Stimulated activated naive CD8-positive, alpha-beta T cell treated with anti-CD3 and anti-CD28 coated beads, Interleukin-15, Interleukin-2, amounts not matched to agents 100 U/mL and 50 U/mL, for 24 hours (primary cell): Measurements from ENCODE around the gene TMF1.
A peak's percentile ranks its signal among the peaks of the same experiment; 100 is the strongest.

Source experiments
- ATAC-seq: fragments of 150-1000 bp; cut with Tn5 transposase; one replicate; pipeline ENCODE4 v1.10.0; 2021
- DNase-seq: peaks from one replicate; pipeline ENCODE4 v3.0.0; 2021

Gene TMF1

DNA sequence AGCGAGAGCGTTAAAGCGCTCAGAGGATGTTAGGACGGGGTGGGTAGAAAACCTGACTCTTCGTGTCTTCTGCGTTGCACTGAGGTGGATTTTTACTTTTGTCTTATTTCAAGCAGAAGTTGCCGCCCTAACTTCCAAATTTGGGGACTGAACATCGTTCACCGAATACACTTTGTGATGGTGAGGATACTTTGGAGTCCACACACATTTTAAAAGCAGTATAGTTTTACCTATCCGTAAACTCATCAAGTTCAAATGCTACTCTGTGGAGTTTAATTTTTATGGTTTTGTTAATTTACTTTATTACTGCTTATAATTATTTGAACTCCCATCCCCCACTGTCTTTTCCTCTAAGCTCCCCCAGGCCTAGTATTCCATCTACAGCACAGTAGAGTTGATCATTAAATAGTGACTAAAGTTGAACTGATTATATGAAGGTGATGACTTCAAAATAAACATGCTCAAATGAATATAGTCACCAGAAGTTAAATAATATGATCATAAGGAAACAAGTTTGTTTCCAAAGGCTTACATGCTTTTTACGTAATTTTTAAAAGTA, 38.0 kb downstream of the TMF1 start:
- ATAC-seq (no peak), DNase-seq (no peak)

DNA sequence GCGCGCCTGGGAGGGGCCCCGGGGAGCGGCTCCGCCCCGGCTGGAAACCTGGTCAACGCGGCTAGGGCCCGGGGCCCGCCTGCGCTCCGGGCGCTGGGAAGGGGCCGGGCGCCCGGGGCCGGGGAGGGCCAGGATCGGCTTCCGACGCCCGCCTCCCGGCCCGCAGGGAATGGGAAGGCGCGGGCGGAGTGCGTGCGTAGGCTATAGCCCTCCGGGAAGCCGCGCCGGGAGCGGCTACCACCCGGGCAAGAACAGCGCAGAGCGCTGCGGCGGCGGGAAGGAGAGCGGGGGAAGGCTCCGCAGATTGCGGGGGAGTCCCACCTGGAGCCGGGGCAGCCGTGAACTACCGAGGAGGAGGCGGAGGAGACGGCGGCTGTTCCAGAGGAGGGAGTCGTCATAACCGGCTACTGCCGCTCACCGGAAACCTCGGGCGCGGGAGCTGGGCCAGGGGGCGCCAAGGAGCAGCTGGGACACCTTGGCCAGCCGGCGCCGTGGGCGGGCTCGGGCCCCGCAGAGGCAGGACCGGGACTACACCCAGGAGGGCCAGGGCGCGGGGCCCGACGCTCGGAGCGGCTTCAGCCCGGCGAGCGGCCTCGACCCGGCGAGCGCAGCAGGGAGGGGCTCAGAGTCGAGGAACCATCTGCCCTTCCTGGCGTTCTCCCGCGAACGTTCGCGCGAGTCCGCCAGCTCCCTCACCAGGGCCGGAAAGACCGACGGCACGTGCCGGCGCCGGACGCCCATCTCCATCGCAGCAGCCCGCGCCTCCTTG, 38.7 kb downstream of the TMF1 start, which contains the start of gene EOGT:
TSS of gene EOGT (minus strand) at position 432 of the 769 bp plus-strand sequence. CDS start 3,838 bp downstream, outside the sequence.
- peak; percentile 89 for DNase-seq
- peak; percentile 92 for ATAC-seq

DNA sequence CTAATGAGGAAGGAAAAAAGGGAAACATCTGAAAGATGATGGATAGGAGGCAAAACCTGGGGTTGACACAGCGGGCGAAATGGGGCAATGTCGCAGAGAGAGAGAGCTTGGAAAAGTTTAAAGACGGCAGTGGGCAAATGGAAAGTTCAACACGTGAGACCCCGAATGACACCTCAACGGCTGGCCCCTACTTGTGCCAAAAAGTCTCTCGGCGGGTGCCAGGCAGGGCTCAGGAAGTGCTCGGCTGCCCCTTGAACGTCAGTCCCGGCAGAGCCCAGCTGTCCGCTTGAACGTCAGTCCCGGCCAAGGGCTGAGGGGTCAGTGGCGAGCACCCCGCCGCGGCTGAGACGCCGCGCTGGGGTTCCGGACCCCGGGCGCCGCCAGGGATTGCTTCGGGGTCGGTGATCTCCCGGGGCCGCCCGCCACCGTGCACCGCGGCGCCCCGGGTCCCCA, 39.3 kb downstream of the TMF1 start:
- DNase-seq (peak; percentile 54), ATAC-seq (no peak)

DNA sequence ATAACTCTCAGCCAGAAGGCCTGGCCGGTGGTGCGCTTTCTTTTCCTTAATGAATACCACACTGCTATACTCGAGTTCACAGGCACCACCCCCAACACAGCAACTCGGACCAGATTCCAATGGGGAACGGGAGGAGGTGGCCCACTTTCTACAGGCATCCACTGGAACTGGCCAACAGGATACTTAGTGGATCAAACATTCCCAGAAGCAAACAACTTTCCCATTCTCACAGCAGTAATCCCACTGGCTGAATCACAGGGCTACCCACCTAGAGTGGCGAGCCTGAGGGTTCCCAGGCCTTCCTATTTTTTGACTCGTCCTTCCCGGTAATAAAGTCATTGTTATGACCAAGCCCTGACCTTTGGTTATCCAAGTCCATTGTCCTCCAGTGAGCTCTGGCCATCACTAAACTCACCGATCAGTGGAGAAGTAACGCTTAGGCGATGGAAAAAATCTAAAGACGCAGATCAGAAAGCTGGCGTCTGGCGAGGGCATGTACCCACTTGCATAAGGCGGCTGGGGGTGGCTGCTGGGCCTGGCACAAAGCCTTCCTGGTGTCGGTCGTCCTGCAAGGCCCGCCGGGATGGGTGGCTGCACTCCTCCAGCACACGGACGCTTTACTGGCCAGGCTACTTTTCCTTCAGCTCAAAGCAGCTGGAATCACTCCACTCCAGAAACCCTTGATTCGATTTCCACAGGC, 39.9 kb downstream of the TMF1 start:
- DNase-seq (no peak), ATAC-seq (no peak)

DNA sequence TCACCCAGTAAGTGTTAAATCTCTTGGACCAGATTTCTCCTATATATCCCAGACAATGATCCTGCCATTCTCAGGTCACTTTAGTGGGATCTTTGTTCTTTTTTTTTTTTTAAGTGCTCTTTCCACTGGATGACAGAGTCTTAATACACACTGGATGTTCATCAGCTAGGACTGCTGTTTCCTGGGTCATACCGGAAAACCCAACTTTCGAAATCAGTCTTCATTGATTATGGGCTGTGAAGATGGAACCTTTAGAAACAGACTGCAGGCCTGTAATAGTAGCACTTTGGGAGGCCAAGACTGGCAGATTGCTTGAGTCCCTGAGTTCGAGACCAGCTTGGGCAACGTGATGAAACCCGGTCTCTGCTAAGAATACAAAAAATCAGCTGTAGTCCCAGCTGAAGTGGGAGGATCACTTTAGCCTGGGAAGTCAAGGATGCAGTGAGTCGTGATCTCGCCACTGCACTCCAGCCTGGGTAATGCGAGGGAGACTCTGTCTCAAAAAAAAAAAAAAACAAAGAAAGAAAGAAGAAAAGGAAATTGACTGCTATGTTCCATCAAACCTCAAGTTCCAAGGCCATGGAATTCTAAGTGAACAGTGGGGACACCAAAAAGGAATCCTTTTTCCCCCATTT, 40.9 kb downstream of the TMF1 start:
- DNase-seq: no peak
- no peak for ATAC-seq

DNA sequence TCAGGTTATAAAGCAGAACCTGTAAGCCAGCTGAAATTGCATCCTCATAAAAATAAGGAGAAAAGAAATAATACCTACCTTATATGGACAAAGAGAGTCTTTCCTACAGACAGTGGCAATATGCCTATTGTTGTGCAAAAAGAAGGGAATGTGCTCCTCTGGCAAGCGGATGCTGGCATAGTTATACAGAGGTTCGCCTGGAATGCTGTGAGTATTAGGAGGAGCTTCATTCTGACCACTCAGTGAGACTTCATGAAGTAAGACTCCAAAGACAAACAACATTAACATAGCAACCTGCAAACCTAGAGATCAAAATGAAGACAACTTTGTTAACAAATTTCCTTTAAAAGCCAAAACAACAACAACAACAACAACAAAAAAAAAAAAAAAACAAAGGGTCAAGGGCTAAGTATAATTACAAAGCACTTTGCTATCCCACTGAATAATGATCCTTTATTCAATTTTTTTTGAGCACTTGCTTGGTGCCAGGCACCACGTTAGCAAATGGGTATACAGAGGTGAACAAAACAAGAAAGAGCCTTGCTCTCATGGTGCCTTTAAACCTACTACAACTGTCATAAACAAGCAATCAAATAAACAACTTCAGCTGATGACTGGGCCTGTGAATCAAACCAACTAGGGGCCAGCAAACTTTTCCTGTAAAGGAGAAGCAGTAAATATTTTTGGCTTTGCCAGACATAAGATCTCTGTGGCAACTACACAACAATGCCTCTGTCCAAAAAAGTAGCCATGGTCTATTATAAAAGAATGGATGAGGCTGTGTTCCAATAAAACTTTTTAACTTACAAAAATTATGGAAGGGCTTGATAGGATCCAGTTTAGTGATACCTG, 42.3 kb downstream of the TMF1 start:
- no peak for ATAC-seq
- DNase-seq: no peak

DNA sequence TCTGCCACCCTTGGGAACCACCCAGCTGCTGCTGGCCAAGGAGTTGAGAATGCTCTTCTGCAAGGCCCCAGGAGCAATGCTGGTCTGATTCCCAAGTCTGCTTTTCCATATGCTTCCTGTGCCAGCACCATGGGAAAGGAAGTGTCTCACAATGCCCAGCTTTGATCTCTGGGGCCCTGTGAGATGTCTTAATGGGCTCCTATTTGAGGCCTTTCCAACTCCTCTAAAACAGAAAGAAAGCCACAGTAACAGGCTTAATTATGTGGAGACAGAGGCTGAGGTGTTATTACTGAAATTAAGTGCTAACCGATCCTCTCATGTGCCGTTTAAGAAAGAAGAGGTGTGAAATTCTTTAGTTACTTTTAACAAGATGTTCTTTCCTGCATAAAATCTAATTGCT, 43.2 kb downstream of the TMF1 start:
- ATAC-seq (no peak), DNase-seq (no peak)

DNA sequence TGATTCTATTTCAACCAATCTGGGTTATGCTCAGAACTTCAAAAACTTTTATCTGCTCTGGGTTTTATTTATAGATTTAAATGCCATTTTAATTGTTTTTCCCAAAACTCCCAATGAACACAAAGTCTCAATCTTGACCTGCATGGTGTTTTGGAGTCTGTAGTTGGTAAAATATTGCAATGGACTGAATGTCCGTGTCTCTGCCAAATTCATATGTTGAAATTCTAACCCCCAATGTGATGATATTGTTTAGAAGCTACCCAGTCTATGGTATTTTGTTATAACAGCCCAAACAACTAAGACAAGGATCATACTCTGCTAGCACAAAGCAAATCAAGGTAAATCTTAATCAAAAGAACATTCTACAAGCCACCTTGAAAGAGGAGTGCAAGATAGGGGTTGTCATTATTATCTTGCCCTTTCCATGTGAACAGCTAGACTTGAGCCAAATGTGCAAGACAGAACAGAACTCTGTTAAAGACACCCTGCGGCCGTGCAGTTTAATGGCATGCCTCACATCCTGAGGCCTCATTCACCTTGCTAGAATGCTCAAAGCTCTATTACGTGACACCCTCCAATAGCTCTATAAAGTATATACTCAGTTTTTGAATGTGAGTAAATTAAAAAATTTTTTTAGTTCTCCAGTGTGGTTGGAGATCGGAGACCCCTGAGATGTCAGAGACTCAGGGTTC, 46.2 kb downstream of the TMF1 start:
- DNase-seq: no peak
- no peak for ATAC-seq

DNA sequence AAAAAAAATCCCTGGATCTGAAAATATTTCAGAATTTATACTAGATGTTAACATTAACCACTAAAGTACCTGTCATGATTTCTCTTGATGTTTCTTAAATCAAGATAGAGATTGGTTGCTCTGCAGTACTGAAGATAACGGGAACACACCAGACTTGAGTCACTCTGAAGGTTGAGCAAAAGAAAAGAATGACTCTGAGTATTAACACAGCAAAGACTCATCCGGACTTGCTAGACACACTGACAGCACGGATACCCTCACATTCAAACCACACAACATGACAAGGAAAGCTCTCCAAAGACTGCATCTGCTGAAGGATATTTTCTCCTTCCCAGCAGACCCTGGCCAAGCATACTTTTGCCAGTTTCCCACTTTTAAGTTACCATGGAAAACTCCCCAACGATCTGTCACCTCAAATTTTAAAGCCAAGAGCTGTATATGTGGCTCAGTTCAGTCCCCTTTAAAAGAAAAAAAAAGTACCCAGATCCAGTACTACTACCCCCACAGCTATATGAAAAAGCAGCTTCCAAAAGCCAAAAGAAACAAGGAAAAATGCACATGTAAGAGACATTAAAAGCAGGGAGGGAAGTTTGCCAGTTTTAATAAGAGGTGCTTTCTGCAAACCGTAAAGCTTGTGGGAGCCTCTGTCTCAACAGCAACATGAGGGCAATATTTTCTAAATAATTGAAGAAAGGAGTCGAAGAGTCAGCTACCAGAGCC, 46.9 kb downstream of the TMF1 start:
- DNase-seq: no peak

DNA sequence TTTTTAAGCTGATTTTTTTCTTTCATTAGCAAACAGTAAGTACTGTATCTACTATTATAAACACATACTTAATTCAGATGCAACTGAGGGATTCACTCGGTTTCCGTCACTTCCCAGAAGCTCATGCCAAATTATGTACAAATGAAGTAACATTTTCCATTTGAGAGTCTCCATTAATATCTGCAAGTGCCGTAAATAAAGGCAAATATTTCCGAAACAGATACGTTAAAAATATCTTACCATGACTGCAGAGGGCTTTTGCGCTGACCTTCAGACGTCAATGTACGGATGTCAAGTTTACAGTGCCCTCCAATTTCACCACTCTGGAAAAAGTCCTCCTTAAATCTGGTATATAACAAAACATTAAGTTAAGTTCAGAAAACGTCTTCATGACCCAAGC, 48.0 kb downstream of the TMF1 start:
- no peak for DNase-seq
- ATAC-seq: no peak

More for the DNA sequence above, 46.9 kb downstream of the TMF1 start:
- ATAC-seq: no peak

DNA sequence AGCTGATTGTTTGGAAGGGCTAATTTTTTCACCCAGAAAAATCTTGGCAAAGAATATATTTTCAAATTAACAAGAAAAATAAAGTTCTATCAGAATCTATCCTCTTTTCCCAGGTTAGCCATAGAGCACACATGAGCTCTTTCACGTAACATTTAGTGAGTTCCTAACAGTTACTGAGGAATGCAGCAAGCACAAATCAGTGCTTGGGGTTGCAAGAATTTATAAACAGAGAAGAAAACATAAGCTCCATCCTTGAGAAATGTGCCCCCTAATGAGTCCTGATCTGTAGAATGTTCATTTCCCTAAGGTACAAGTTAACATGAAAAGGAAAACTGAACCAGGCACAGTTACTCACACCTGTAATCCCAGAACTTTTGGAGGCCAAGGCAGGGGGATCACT, 52.5 kb downstream of the TMF1 start:
- no peak for ATAC-seq

DNA sequence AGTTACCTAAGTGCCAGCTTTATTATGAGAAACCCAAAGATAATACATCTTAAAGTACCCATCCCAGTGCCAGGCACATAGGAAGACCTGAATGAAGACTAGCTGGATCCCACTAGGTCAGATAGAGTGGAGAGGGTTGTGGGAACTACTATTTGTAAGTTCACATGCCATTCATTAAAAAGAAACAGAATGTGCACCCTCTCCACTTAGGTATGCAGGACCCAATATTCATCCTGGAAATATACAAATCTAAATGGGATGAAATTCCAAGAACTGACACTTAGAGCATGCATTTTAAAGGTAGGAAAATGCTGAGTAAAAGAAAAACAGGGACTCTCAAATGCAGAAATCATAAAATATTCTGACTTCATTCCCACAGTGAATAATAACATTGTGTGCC, 53.0 kb downstream of the TMF1 start:
- ATAC-seq (no peak), DNase-seq (no peak)

More for the DNA sequence above, 52.5 kb downstream of the TMF1 start:
- no peak for DNase-seq

DNA sequence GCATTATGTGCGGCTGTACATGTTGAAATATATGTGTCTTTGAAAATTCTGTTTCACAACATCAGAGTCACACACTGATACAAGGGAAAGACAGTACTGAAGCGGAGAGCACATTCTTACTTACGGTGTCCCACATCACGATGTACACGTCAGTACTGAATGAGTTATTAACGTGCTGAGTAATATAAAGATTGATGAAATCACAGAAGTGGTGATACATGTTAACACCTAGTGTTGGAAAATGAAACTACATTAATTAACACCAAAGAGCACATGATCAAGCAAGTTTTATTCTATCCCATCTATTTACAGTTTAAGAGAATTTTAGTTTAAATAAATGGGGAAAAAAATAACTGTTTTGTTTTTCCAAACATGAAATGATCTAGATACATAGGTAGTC, 54.2 kb downstream of the TMF1 start:
- ATAC-seq (peak; percentile 65), DNase-seq (no peak)

DNA sequence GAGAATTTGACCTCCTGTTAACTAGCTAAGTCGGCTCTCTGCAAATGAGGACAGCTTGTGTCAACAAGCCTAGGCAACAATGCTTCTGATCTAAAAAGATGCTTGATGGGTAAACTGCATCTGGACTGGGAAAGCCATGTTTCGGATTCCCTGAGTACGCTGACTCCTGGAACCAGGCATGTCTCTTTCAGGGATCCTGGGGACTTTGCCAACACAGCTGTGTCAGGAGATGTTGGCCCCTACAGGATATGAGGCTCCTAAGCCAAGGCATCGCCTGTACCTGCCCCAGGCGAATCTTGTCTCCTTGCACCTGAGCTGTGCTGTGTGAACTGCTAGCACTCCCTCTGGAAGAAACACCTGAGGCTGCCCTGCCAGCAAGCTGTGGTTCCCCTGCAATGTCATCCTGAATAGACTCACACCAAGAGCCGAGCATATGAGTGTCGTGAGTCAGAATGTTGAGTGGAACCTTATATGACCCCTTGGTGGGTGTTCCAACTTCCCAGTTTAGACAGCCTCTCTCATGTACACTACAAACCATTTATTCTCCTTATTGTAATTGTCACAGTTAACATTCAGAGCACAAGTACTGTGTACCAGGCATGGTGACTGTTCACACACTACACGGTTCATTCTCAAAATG, 55.7 kb downstream of the TMF1 start:
- DNase-seq: no peak
- ATAC-seq: no peak

DNA sequence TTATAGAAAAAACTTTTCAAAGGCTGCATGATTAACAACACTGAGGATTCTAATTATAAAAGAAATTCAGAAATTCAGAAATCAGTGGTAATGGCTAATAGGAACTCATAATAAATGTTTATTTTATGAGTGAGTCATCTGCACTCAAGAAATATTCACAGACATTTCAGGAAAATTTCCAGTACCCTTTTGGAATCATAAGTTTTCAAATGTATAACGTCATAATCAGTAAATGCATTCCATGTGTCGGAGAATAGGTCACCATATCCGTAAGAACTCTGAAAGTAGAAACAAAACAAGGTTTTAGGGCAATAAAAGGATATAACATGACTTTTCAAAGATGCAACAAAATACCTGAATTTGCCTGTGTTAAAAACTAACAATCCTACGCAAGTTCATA, 63.4 kb downstream of the TMF1 start:
- DNase-seq: no peak
- no peak for ATAC-seq

DNA sequence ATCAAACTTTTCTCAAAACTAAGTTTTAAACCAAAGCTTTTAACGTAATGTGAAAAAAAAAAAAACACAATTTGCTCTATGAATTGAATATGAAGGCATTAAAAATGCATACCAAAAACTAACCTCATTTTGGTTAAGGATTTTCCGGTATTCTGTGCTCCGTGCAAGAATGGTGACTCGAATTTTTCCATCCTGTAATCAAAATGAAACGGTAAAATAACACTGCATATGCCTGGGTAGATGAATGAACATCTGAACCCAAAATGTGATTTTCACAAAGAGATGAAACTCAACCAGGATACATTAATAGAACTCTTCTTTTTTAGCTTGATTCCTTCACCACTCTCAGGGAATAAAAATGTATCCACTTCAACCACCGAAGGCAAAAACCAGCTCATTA, 64.8 kb downstream of the TMF1 start:
- ATAC-seq (no peak), DNase-seq (no peak)

DNA sequence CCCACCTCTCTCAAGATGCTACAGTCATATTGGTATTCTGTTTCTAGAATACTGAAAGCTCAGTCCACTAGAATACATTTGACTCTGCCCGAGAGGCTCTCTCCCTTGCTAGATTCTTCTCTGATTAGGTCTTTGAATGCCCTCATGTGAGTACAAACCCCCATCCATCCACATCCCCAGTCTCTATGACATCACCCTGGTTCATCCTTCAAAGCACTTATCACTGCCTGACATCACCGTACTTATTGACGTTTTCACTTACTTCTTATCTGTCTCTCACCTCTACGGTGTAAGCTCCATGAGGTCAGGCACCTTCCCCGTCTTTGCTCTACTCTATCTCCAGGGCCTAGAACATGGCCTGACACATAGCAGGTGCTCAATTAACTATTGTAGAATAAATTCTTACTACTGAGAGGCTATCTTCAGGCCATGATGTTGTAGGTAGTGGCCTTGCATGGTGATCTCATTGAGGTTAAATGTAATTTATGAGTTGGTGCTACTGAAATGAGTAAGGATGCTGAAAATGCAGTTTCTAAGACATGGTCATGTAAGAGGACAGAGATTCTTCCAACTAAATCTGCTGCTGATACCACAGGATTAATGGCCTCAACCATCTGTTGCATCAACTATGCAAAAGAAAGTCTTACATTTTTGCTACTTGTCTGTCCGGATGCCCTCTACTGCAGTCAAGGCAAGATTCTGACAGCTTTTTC, 65.5 kb downstream of the TMF1 start:
- DNase-seq (no peak), ATAC-seq (no peak)

DNA sequence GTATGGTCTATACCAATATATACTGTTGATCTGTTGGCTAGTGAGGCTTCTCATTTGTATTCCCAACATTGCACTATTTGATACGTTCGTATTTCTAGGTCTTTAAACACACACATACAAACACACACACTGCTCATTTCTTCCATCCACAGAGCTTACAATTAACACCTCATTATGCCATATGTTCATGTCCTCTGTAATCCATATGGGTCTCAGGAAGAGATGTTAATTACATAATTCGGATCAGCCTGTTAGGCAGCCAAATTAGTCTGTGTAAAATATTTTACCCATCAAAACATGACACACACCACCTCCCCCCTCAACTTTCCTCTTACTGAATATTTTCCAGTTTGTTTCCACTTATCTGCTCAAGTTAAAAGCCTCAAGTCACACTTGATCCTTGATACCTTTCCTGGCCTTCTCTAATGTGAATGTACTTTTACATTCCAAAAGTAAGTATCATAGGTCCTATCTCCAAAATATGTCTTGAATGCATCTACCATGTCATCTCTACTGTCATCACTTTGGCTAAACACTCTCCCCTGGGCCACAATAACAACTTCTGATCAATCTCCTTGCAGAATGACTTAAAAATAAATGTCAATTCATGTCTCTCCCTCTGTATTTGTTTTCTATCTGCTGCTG, 66.9 kb downstream of the TMF1 start:
- ATAC-seq (no peak), DNase-seq (no peak)

DNA sequence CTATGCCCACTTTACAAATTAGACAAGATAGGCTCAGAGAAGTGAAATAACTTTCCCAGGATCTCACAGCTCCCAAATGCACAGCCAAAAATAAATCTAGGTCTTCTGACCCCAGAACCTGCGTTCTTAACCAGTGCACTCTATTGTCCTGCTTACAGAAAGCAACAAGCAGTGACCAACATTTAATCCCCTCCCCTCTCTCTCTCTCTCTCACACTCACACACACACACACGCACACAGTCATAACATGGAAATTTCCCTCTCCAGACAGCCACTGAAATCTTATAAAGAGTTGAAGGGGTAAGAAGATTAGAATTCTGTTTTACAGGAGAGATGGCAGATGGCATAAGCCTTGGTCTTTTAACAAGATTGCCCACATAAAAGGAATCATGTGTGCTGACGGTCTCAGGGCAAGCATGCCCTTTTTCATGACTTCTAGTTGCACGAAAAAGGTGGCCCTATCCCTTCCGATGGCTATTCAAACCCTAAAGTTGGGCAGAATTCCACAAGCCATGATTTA, 68.1 kb downstream of the TMF1 start:
- DNase-seq: no peak
- no peak for ATAC-seq
